ENCODE data around the gene SYNE2. TPM values are rescaled to one million over a fixed set of nuclear protein-coding genes. Genes with fewer than 3 reads are reported as not detected.

SYNE2 gene
- total and polyA plus RNA-seq, 10 of the 15 experiments (the other 5 are each of a cell fraction or from before 2014, with no cell fraction given), result 2.1 to 52.7 (median 38.1) TPM

DNA sequence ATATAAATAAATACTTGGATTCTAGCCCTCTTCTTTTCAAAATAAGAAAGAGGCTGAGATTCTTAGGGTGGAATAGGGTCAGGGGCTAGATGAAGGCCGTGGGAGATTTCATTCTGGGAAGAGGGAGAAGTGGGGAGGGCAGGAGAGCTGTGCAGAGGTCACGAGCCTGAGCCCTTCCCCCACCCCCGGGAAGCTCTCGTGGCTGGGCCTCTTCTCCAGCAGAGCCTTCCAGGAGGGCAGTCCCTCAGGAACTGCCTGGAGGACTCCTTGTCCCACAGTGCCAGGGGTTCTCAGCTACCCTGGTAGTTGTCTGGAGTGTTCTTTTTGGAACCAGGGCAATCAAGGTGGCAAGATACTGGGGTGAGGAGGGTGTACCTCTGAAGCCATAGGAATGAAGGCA, 347.4 kb downstream of the SYNE2 start (continued):
- no peak for TF ChIP-seq E4F1 (IDR thresholded peaks at IDR 0.05; ENCODE audit: borderline replicate concordance, partially characterized antibody)
- no peak for TF ChIP-seq TCF3 (IDR thresholded peaks at IDR 0.05; ENCODE audit: borderline replicate concordance, insufficient read depth, low read depth, low read length)
- no peak for TF ChIP-seq RBBP5 (conservative IDR thresholded peaks at IDR 0.05)
- no peak for TF ChIP-seq NRF1 (conservative IDR thresholded peaks at IDR 0.05; ENCODE audit: low read depth, low read length)
- TF ChIP-seq, protein P1, sequence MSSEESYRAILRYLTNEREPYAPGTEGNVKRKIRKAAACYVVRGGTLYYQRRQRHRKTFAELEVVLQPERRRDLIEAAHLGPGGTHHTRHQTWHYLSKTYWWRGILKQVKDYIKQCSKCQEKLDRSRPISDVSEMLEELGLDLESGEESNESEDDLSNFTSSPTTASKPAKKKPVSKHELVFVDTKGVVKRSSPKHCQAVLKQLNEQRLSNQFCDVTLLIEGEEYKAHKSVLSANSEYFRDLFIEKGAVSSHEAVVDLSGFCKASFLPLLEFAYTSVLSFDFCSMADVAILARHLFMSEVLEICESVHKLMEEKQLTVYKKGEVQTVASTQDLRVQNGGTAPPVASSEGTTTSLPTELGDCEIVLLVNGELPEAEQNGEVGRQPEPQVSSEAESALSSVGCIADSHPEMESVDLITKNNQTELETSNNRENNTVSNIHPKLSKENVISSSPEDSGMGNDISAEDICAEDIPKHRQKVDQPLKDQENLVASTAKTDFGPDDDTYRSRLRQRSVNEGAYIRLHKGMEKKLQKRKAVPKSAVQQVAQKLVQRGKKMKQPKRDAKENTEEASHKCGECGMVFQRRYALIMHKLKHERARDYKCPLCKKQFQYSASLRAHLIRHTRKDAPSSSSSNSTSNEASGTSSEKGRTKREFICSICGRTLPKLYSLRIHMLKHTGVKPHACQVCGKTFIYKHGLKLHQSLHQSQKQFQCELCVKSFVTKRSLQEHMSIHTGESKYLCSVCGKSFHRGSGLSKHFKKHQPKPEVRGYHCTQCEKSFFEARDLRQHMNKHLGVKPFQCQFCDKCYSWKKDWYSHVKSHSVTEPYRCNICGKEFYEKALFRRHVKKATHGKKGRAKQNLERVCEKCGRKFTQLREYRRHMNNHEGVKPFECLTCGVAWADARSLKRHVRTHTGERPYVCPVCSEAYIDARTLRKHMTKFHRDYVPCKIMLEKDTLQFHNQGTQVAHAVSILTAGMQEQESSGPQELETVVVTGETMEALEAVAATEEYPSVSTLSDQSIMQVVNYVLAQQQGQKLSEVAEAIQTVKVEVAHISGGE (CRISPR knock-in tag; IDR thresholded peaks at IDR 0.05), result no peak
- no peak for TF ChIP-seq ZNF207 (IDR thresholded peaks at IDR 0.05; ENCODE audit: borderline replicate concordance)
- no peak for TF ChIP-seq DPF2 (IDR thresholded peaks at IDR 0.05)
- no peak for TF ChIP-seq BMI1 (IDR thresholded peaks at IDR 0.05; ENCODE audit: borderline replicate concordance)
- no peak for TF ChIP-seq ASH2L (IDR thresholded peaks at IDR 0.05; ENCODE audit: borderline replicate concordance, low read depth)
- no peak for TF ChIP-seq IRF4 (IDR thresholded peaks at IDR 0.05; ENCODE audit: low read depth, low read length)
